HG02571 (cell line): ENCODE results near the gene LPCAT1.
"Not testable (repeated sequence)": the region's sequence is repeated elsewhere in the genome, so short reads cannot be mapped to it uniquely, and the experiment has no call there.

Source experiments
- ATAC-seq: cut with Tn5 transposase; IDR thresholded peaks from one replicate; pipeline ENCODE4 v1.9.1; 2021; ENCODE audit warnings: mild to moderate bottlenecking, moderate library complexity; ENCODE audit not compliant: unreplicated experiment

LPCAT1 gene

DNA sequence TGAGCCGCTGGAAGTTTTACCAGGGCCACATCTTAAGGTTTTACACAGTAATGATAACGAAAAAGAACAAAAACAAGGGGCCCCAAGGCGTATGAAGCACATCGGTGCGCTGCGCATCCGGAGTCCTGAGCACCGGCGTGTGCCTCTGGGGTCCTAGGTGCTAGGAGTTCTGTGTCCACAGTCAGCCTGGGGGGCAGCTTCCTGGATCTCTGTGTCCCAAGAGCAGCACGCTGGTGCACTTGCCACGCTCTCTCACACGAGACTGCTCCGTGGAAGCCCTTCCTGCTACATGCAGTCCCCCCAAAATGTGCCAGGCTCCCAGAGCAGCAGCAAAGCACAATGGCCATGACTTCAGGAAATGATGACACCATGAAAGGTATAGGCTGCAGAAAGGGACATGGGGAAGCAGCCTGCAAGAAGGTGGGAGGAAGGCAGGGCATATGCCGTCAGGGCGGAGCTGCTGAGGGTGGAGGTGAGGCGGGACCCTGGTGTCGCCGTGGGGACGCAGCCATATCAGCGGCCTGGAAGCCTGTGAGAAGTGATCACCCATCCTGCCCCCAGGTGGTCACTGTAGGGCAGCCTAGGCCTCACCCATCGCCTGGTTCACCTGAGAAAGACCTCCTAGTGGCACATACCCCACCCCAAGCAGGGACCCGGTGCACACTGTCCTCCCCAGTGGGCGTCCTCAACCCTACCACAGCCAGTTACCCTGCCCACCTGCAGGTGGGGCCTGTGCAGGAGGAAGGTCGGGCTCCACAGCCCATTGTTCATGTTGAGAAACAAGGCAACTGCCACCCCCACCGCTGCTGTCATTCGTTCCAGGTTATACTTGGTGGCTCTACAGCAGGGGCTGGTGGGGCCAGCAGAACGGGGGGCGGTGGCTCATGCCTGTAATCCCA lies 54.9 kb downstream of the LPCAT1 start:
- no peak for ATAC-seq

DNA sequence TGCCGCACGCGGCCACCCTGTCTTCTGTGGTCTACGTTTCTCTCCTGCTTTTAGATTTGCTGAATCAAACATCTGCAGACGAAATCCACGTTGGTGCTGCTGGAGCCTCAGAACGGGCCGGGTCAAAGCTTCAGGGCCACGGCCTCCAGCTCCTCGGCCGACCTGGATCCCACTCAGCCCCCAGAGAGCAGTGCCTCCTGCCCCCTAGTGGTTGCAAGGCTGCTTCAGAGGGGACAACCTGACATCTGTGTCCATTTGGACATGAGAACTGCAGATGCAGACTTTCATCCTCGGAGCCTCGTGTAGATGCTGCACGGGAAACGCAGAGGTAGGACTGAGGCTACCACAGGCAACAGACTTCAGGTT lies 55.5 kb downstream of the LPCAT1 start:
- no peak for ATAC-seq

DNA sequence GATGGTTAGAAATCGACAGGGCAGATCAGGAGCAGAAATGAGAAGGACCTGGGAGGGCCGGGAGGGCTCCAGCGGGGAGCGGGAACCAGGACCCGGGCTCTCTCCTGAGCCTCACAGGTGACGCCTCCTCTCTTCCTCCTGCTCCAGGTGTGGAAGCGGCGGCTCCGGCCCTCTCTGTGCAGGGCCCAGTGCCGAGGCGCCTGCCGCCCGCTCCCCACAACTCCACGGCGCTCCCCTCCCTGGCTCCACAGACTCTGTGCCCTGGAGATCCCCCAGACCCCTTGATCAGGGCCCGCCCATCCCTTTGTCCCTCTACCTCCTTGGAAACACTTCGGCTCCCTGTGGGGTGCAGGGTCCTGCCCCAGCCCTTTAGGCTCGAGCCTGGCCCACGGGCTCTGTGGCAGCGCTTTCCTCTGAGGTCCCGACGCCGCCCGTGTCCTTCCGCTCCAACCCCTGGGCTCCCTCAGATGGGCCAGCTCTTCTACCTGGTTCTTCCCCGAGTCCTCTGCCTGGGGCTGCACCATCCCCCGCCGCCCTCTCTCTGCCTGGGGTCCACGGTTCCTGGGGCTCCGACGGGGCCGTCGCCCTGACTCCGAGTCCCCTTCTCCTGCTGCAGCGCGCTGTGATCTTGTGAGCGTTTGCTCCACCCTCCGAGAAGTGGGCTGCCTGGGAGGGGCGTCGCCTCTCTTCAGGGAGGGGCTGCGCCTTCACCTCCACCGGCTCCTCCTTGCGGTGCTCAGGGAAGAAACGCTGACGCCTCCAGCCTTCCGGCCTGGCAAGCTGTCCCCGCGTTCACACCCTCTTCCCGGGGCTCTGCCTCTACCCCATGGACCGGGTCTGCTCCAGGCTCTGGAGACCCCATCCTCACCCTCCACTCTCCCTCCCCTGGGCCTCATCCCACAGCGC lies 56.2 kb downstream of the LPCAT1 start:
- ATAC-seq = no peak

DNA sequence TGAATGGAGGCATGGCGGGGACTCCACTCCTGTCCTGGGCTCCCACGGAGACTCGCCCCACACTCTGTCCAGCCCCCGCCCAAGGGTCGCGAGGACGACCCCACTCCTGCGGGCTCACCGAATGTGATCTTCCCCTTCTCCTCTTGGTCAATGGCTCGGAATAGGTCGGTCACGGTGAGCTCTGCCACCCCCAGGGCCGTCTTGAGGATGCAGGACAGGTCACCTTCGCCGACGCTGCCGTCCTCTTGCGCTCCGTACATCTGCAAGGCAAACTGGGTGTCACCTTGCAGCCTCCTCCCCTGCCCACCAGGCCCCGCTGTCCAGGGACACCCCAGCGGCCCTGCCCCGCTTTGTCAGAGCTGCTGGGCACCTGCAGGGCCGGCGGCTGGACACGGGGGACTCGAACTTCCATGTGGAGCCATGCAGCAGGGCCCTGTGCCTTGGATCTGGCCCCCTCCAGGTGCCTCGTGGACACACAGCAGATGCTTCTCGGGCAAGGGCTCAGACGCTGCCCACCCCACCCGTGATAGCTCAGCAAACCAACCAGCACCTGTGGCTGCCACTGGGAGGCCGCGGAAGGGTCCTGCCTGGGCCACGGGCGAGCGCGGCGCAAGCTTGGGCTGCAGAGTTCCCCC lies 57.0 kb downstream of the LPCAT1 start:
- ATAC-seq = no peak

DNA sequence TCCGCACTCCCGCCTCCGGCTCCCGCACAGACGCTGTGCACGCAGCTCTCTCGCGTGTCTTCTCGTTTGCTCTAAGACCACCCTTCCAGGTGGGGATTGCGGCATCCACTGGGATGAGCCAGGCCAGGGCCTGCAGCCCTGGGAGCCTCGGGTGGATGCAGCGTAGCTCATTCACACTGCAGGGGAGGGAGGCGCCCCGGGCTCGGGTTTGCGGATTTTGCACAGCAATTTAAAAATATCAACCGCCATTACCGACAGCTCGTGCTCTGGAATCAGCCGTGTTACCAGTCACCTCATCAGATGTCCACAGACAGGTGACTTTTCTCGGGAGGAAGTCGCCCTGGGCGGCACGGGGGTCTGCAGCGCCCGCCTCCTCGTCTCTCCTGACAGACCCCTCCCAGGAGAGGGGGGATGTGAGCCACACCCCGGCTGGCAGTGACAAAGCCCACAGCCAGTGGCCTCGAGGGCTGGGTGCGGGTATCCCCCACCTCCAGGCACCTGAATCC lies 57.7 kb downstream of the LPCAT1 start:
- no peak for ATAC-seq

DNA sequence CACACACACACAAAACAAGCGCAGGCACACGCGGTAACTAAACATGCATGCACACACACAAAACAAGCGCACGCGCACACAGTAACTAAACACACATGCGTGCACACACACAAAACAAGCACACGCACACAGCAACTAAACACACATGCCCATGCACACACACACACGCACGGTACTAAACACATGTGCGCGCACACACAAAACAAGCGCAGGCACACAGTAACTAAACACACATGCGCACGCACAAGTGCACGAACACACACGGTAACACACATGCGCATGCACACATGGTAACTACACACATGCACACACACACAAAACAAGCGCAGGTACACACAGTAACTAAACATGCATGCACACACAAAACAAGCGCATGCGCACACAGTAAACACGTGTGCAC lies 58.6 kb downstream of the LPCAT1 start:
- no peak for ATAC-seq

DNA sequence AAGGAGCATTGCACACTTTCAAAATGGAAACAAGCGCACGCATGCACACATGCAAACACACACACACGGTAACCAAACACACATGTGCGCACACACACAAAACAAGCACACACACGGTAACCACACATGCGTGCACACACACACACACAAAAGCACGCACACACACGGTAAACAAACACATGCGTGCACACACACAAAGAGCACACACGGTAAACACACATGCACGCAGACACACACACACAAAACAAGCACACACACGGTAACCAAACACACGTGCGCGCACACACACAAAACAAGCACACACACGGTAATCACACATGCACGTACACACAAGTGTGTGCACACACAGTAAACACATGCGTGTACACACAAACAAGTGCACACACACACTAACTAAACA lies 59.2 kb downstream of the LPCAT1 start:
- ATAC-seq = no peak

DNA sequence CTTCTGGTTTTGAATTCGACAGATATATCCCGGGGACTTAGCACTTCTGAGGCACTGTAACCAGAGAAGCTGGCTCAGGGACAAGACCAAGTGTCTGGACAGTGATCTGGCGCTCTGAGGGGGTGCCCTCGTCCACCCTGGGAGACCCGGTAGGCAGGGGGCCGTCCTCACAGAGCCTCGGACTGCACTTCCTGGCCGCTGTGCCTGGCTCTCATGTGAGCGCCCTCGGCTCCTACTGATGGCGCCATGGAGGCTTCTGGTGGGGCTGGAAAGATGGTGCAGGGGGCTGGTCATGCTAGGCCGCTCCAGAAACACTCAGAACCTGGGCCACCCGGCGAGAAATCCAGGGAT lies 59.7 kb downstream of the LPCAT1 start:
- ATAC-seq = no peak

DNA sequence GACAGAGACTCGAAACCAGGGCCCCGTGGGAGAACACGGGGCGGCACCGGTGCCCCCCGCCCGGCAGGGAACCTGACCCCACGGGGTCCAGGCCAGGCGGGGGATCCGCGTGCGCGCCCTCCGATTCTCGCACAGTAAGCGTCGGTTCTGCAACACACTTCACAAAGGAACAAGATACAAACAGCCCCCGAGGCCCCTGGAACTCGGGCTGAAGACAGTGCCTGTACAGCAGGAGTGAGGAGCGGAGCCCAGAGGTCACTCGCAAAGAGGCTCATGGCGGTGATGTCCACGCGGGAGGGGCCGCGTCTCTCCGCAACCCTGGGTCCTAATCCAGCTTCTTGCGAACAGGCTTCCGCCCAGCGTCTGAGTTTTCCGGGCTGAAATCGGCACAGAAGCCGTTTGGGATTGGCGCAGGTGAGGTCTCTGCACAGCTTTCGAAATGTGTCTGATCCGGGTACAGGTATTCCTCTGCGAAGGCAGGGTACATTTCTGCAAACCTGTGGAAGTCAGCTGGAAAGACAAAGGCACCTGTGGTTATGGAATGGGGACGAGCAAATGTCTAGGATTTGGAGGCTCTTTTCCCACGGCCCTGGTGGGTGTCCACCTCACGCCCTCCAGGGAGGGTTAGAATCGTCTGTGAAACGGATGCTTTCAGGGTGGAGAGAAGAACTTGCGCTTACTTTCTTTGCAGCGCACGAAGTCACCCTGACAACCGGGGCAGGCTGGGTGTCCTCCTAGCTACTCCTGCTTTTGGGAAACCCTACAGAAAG lies 60.2 kb downstream of the LPCAT1 start:
- no peak for ATAC-seq

DNA sequence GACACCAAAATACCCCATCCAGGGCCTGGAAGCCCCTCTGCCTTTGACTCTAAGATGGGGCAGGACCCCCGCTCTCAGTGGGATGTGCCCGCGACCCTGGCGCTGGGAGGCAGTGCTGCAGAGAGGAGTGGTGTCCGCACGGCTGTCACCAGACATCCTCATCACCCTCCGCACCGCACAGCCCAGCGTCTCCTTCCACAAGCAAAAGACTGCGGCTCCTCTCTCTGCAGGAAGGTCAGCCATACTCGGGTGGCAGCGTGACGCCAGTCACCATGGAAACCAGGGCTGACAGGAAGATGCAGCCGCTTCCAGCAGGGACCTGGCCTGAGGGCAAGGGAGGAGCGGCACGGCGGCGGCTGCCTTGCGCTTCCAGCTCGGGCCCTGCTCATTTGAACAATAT lies 61.4 kb downstream of the LPCAT1 start:
- no peak for ATAC-seq

DNA sequence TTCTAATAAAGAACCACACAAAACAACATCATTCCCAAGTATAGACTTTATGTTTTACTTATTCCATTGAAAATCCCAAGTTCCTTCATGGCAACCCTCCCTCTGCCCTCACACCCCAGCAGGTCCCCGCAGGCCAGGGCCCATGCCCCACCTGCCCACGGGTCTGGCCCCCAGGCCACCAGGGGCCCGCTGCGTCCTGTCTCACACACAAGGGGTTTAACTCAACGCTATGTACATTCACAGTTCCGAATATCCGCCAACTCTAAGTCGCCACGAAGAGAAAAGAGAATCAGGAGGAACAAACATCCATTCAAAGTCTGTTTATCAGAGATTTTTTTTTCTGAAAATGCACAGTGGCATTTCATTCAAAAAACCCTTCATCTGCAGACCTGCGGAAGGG lies 62.4 kb downstream of the LPCAT1 start:
- ATAC-seq = no peak

DNA sequence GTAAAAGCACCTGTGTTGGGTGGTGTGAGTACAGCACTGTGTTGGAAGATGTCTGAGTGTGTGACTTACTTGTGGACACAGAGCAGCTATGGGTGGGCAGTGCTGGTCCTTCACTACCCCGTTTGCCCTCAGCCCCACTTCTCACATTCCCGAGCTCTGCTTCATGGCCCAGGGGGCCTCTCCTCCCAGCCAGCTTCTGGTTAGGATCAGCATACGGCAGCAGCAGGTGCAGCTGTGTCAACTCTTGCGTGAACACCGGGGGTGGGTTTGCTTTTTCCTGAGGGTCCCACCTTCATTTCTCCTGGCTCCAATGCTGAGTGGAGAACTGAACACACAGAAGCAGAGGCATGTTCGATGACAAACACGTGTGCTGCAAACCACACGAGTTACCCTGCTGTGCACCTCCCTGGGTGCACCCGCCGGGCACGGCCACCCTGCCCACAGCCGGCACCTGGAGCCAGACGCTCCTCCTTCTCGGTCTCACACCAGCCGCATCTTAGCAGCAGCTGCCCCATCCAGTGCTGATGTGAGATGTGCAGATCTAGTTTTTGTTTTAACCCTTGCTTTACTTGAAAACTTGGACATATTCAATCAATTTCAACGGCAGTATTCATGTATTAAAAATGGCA lies 63.6 kb downstream of the LPCAT1 start:
- no peak for ATAC-seq

DNA sequence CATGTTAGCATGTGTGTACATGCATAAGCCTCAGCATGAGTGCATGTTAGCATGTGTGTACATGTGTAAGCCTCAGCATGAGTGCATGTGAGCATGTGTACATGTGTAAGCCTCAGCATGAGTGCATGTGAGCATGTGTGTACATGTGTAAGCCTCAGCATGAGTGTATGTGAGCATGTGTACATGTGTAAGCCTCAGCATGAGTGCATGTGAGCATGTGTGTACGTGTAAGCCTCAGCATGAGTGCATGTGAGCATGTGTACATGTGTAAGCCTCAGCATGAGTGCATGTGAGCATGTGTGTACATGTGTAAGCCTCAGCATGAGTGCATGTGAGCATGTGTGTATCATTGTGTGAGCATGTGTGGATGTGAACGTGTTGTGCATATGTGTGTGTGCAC lies 64.3 kb downstream of the LPCAT1 start:
- not testable (repeated sequence) for ATAC-seq

DNA sequence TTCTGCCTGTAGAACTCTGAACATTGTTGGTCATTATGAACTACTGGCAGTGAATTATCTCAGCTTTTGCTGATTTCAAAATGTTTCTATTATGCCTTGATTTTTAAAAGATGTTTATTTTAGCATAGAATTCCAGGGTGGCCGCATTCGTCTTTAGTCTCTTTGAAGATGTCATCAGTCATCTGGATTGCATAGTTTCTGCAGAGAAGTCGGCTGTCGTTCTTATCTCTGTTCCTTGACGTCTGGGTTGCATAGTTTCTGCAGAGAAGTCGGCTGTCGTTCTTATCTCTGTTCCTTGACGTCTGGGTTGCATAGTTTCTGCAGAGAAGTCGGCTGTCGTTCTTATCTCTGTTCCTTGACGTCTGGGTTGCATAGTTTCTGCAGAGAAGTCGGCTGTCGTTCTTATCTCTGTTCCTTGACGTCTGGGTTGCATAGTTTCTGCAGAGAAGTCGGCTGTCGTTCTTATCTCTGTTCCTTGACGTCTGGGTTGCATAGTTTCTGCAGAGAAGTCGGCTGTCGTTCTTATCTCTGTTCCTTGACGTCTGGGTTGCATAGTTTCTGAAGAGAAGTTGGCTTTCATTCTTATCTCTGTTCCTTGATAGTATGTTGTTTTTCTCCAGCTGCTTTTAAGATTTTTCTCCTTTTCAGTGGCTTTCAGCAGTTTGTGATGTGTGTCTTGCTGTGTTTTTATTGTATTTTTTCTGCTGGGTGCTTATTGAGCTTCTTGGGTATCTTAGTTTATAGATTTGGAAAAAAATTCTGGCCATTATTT lies 67.5 kb downstream of the LPCAT1 start:
- ATAC-seq = not testable (repeated sequence)

DNA sequence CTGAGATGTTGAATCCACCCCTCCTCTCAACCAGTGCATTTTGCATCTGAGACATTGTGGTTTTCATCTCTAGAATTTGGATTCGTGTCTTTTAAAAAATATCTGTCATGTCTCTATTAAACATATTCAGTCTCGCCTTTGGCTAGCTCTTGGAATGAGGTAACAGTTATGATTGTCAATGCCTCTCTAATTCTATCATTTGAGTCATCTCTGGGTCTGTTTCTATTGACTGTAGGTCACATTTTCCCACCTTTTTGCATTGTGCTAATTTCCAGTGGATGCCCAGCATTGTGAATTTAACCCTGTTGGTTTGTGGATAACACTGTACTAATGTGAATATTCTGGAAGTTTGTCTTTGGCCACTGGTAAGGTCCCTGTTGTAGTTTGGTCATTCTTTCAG lies 70.1 kb downstream of the LPCAT1 start:
- no peak for ATAC-seq

DNA sequence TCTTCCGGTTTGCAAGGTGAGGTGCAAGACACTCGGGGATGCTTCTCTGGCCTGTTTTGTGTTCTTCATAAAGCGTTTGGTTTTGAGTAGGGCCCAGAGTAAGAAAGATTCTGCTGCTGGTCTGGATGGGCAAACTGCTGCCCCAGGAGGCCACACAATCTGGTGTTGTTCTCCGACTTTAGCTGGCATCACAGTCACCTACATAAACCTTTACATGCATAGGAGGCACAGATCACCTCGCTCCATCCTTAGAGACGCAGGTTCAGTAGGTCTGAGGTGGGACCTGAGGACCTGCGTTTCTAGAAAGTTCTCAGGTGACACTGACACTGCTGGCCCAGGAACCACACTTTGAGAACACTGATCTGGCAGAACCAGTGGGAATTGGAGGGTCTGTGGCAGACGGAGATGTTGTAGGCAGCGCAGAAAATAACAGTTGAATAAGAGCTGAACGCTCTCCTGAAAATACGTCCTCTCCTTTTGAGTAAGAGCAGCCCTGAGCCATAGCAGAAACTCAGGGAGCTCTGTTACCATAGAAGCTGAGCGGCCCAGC lies 74.6 kb downstream of the LPCAT1 start:
- ATAC-seq = no peak

DNA sequence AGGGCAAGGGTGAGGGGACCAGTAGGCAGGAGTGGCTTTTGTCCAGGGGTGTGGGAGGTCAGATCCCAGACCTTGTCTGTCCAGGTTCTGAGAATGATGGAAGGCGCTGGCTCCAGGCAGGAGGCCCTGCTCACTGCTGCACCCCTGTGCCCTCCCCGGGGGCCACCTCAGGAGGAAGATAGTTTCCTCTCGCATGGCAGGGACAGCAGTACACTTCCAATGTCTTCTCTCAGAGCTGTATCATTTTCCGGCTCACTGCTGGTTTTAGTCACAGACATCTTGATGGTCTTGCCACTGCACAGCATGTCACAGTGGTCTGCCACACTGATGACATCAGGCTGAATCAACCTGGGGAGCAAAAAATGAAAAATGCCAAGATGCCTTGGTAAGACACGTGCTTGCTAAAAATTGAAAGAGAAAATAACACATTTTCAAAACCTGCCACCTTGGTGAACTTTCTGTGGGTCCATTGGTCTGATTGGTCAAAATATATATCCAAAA lies 75.2 kb downstream of the LPCAT1 start:
- no peak for ATAC-seq

DNA sequence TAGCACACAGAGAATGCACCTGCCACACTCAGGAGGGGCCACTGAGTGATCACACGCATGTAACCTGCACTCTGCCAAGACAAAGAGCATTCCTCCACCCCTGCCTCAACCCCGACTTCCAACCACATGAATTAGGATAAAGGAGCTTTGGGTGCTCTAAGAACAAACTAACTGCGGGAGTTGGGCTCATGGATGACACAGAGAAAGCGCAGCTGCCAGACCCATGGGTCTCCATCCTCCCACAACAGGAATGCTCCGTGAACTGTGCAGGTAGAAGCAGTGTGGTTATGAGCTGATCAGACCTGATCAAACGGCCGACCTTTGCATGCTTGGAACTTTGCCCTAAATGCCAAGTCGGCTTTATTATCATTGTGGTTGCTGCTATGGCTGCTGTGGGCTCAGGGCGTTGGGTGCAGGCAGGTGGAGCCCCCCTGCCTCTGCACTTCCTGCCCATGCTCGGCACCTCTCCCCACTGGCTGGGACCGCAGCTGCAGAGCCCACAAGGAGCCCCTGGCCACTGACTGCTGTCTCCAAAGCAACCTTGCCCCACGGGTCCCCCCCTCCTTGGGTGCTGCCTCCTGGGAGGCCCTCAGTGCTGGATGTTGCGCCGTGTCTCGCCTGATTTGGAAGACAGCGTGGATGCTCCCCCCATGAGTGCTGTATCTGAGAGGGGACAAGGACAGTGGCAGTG lies 75.9 kb downstream of the LPCAT1 start:
- ATAC-seq = no peak
